ENCODE results near the gene DNMT1.

DNMT1 gene

DNA sequence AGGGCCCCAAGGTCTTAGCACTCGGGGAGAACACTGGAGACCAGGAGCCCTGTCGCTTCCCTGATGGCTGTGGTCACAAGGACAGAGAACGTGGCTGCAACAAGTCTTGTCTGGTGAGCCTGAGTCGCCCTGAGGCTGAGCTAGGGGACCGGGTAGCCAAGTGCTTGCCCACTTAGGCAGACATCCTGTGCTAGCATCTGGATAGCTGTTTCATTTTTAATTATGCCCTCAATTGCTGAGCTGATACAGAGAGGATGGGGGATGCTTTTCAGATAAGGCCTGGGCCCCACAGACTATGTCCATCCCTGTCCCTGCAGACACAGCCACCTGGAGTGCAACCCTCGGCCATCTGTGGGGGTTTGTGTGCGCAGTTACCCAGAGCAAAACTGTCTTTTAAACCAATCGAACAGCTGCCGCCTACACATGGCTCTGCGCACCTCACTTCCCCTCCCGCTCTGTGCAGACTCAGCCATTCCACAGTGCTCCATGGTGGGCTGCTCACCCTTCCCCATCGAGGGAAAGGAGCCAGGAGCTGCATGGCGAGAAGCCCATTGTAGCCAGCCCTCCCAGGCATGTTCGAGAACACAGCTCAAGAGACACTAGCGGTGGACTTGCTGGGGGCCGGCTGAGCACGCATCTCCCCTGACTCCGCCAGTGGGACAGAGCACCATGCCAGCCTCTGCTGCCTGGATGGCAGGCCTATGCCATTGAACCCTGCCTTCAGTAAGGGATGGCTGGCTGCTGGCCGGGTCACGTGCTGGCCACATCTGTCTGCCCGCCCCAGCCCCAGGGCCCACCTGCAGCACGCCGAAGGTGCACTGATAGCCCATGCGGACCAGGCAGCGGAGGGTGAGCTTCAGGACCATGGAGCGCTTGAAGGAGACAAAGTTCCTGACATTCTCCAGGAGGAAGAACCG is 55.6 kb downstream of the DNMT1 start:
- DNase-seq (ENCODE audit: low read depth), result no peak

DNA sequence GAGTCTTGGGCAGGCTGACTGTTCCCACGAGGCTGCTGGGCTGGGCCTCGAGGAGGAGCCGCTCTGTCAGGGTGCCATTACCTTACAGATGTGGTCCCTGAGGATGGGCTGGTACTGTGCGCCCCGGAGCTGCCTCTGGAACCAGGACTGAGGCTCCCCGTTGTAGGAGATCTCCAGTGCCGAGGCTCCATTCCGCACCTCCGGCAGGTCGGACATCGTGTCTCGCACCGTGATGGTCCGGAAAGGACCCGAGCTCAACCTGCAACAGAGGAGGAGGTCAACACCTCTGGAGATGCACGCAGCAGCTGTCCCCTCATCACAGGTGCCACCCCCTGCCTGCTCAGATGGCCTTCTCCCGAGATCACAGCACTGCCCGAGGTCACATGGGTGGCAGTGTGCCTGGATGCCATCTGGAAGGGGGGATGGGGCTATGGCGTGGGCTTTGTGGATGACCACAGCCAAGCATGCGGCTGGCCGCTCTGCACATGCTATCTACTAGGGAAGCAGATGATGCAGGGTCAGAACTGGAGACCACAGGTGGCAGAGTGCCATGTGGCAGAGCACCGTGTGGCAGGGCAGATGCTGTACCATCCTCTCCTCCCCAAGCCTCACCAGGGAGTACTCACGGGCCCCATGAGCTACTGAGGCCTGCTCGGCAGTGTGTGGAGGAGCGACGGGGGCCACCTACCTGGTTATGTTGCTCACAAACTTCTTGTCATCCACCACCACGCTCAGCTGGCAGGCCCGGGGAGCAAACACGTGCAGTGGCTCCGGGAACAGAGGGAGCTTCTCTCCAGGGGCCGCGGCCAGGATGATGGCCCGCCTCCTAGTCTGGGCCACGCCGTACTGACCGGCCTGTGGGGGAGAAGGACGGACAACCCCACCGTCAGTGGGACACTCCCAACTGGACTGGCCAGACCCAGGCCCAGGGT is 56.7 kb downstream of the DNMT1 start:
- DNase-seq (ENCODE audit: low read depth), result no peak

GRCh38 chr19:10136936-10137335 is 57.8 kb downstream of the DNMT1 start:
- no peak for DNase-seq (ENCODE audit: low read depth)

DNA sequence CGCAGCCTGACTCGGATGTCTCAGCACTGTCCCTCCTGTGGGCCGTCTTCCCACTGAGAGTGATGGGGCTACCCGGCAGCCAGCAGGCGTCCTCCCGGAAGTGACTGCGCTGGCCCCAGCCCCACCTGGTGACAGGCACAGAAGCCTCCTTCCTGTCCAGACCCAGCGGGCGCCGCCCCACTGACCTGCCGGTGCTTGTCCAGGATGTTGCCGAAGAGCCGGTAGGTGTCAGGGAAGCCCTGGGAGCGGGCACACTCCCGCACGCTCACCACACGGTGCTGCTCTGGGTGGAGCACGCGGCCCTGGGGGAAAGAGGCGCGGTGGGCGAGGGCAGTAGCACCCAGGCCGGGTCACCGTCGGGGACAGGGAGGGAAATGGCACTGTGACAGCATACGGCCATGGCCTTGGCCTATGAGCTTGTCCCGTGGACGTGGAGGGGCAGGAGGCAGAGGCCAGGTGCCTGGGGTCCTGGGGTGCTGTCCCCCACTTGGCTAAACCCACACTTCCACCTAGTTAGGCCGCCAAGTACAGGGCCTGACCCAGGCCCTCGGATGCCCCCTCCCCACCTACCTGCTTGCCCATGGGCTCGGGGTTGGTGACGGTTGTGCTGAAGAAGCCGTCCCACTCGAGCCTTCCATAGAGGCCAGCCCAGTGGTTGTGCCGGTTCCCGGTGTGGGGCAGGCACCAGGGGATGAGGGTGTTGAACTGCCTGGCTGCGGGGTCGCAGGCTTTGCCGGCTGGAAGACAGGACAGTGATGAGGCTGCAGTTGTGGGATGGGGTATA is 59.0 kb downstream of the DNMT1 start:
- no peak for DNase-seq (ENCODE audit: low read depth)

DNA sequence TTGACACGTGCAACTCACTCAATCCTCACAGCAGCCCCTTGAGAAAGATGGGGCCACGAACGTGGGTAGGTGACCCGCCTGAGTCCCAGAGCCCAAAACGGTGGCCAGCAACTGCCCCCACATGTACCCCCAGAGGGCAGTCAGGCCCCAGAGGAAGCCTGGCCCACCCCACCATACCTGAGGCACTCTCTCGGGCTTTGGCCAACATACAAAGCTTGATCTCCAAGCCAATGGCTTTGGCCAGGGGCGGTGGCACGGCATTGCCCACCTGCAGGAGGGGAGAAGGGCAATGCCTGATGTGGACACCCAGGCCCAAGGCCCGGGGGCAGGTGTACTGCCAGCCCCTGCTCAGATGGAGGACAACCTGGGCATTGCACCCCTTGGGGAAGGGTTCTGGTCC is 60.7 kb downstream of the DNMT1 start:
- no peak for DNase-seq (ENCODE audit: low read depth)

- no peak for DNase-seq (ENCODE audit: low read depth)
Observed at GRCh38 chr19:10133596-10133995, 61.2 kb downstream of the DNMT1 start.

DNA sequence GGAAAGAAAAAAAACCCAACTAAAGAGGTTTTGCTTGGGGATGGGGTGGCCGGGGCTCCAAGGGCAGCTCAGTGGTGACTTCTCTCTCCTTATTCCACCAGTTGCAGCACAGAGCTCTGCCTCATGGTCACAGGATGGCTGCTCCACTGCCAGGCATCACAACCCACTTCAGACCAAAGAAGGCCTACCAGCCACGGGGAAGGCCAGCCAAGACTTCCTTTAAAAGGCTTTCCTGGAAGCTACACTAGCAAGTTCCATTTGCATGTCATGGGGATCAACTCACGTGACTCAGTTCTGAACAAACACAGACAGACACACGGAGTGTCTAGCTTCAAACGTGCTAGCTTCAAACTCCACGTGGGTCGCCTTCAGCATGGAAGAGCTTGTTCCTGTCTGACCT is 61.8 kb downstream of the DNMT1 start:
- DNase-seq (ENCODE audit: low read depth), result no peak

DNA sequence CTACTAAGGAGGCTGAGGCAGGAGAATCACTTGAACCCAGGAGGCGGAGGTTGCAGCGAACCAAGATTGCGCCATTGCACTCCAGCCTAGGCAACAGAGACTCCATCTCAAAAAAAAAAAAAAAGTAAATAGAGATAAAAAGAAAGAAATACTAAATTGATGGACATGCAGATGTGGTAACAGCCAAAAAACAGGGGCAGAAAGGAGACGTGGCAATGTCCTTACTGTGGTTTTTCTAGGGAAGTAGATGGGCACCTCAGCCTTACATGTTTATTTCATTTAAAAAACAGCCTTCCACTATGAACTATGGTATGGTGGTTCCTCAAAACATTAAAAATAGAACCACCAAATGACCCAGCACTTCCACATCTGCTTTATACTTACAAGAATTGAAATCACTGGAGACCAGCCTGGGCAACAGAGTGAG is 68.5 kb downstream of the DNMT1 start:
- DNase-seq (ENCODE audit: low read depth), result no peak

GRCh38 chr19:10124429-10124828 is 70.3 kb downstream of the DNMT1 start:
- no peak for DNase-seq (ENCODE audit: low read depth)

DNA sequence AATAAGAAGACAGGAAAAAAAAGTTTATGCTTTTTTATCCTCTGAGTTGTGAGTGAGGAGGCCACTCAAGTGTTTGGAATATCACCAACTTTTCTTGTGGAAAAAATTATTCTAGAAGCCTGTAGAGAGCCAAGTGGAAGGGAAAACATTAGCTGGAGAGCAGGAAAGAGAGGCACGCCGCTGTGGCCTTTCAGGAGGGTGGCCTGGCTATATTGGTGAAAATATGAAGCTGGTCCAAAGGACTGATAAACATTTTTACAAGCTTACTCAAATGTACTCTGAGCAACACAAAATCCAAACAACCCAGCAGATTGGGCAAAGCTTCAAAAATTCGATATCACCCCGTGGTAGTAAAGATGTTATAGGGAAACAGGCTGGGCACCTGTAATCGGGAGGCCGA is 72.7 kb downstream of the DNMT1 start:
- DNase-seq (ENCODE audit: low read depth), result no peak

GRCh38 chr19:10120538-10121189 is 74.1 kb downstream of the DNMT1 start:
- DNase-seq (ENCODE audit: low read depth), result peak; percentile 93

- DNase-seq (ENCODE audit: low read depth), result no peak
Observed at GRCh38 chr19:10118960-10119359, 75.8 kb downstream of the DNMT1 start.

DNA sequence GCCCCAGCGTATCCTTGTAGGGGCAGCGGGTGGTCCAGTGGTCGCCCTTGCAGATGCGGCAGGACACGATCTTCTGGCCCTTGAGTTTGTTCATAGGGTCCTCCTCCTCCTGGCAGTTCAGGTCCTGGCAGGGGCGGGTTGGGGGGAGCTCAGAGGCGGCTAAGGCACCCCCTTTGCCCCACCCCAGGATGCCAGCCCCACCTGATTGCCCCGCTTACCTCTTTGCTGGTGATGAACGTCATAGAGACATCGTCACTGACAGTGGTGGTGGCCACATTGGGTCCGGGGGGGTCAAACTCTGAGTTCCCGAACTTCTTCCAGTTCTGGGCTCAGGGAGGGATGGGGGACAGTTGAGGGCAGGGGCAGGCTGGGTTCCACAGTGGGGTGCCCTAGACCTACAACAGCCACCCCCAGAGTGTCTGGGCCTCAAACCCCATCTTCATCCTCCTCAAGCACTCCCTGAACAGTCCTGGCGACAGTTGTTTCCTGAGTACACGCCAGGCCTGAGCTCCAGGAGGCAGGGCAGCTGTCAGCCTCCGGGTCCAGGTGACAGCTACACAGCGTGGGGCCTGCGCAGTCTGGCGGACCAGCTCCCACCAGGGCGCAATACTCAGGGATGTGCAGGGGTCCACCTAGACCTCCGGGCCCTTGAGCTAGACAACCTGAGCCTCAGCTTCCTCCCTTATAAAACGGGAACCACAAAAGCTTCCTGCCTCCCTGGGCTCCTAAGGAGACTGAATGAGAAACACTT is 77.7 kb downstream of the DNMT1 start:
- no peak for DNase-seq (ENCODE audit: low read depth)

DNA sequence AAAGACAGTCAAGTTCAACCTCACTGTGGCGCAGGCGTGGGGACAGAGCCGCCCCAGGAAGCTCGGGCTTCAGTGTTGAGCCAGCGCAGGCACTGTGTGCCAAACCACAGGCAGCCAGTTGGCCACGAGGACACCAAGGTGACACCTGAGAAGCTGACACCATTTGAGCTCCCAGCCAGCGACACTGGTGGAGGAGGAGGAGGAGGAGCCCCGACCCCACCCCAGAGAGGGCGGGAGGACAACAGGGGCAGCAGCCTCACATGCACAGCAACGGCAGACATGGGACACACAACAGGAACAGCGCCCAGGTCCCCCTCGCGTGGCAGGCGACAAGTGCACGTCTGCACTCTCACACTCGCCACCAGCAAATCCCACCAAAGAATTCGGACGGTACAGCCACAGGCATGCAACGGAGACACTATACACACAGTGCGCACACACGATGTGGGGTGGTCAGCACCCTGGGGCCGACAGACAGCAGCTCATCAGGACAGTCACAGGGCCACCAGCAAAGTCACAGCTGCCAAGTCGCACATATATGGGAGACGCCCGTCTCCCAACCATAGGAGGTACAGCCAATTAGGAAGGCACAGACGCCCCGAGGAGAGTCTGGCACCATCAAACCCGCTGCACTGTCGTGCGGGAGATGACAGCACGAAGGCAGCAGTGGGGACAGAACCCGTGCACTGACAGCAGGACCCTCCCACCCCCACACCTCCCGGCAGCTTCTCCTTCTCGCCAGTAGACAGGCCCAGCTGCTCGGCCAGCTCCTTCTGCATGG is 78.5 kb downstream of the DNMT1 start:
- no peak for DNase-seq (ENCODE audit: low read depth)

GRCh38 chr19:10115392-10116084 is 79.2 kb downstream of the DNMT1 start:
- no peak for DNase-seq (ENCODE audit: low read depth)

DNA sequence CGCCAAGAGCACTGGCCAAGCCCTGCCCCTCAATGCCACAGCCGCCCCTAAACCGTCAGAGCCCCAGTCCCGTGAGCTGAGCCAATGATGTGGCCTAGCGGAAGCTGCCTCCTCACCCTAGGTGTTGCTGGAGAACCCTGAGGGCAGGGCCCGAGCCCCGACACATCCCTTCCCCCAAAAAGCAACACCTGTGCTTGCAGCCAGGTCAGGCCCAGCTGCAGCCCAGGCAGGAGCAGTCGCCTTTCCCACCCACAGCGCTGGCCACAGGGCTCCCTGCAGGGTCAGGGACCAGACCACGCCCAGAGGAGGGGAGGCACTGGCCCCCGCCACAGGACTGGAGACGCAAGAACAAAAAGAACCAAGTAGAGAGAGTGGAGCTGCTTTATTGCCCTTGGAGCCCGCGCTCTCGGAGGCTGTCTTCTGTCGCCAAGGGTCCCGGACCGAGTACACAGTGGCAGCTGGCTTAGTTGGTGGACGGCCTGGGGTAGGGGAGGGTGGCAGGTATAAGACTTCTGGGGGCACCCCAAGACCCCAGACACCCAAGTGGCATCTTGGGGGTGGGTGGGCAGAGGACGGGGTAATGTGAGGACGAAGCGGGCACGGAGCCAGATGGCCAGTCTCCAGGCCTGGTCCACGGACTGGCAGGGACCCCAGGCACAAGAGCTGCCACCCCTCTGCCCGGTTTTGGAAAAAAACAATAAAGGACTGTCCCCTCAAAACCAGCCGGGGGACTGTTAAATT is 79.9 kb downstream of the DNMT1 start:
- no peak for DNase-seq (ENCODE audit: low read depth)

DNA sequence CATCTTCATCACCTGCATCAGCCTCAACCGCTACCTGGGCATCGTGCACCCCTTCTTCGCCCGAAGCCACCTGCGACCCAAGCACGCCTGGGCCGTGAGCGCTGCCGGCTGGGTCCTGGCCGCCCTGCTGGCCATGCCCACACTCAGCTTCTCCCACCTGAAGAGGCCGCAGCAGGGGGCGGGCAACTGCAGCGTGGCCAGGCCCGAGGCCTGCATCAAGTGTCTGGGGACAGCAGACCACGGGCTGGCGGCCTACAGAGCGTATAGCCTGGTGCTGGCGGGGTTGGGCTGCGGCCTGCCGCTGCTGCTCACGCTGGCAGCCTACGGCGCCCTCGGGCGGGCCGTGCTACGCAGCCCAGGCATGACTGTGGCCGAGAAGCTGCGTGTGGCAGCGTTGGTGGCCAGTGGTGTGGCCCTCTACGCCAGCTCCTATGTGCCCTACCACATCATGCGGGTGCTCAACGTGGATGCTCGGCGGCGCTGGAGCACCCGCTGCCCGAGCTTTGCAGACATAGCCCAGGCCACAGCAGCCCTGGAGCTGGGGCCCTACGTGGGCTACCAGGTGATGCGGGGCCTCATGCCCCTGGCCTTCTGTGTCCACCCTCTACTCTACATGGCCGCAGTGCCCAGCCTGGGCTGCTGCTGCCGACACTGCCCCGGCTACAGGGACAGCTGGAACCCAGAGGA is 80.6 kb downstream of the DNMT1 start:
- DNase-seq (ENCODE audit: low read depth), result no peak

DNA sequence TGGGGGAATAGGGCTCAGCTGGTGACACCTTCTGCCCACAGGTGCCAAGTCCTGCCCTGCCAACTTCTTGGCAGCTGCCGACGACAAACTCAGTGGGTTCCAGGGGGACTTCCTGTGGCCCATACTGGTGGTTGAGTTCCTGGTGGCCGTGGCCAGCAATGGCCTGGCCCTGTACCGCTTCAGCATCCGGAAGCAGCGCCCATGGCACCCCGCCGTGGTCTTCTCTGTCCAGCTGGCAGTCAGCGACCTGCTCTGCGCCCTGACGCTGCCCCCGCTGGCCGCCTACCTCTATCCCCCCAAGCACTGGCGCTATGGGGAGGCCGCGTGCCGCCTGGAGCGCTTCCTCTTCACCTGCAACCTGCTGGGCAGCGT is 81.2 kb downstream of the DNMT1 start:
- no peak for DNase-seq (ENCODE audit: low read depth)

Data from HS-5 (cell line).